Left renal cortex interstitium (tissue), 4 donors: Measurements from ENCODE around the gene SCGB1D2. TPM values are rescaled to one million over a fixed set of nuclear protein-coding genes. Genes with fewer than 3 reads are reported as not detected.
"Not testable (repeated sequence)": the region's sequence is repeated elsewhere in the genome, so short reads cannot be mapped to it uniquely, and the experiment has no call there.

Source experiments
- DNase-seq, 4 donors: peaks; one replicate each; pipeline ENCODE4 v3.0.0-alpha.2; 2013; ENCODE audit warnings: low read depth in 4 of 4, low spot score in 2 of 4, missing footprints in 1 of 4
- polyA plus RNA-seq, 4 donors: library from polyadenylated mRNA; unstranded; fragments of 120-200 nt; gene quantifications; one replicate each; pipeline ENCODE4 v1.2.1, GENCODE V29; 2013; ENCODE audit not compliant: insufficient read length in 4 of 4

The SCGB1D2 gene, protein sequence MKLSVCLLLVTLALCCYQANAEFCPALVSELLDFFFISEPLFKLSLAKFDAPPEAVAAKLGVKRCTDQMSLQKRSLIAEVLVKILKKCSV
- 1 to 10 TPM; 1.1 to 2.3 (median 1.4) TPM for polyA plus RNA-seq

DNA sequence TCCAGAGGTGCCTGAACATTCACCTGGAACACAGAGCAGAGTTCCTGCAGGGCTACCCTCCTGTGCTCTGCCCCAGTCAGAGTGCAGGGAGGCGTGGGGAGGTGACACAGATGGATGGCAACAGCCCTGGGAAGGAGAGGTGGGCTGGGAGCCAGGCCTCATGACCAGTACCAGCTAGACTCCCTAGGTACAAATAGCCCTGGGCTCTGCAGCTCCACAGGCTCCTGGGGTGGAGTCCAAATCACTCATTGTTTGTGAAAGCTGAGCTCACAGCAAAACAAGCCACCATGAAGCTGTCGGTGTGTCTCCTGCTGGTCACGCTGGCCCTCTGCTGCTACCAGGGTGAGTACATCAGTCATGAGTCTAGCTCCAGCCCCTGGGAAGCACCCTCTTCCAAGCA lies at the start of gene SCGB1D2:
TSS of gene SCGB1D2 (plus strand) at position 219 of the 400 bp plus-strand sequence. CDS start at position 288, 69 bp downstream.
- peak in 1 of 4 donors; percentile 12 for DNase-seq

- DNase-seq: no peak
Measured at GRCh38 chr11:62193952-62194351, 48.1 kb upstream of the SCGB1D2 start.

DNA sequence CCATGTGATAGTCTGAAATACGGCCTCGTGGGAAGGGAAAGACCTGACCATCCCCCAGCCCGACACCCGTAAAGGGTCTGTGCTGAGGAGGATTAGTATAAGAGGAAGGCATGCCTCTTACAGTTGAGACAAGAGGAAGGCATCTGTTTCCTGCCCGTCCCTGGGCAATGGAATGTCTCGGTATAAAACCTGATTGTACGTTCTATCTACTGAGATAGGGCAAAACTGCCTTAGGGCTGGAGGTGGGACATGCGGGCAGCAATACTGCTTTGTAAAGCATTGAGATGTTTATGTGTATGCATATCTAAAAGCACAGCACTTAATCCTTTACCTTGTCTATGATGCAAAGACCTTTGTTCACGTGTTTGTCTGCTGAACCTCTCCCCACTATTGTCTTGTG lies 47.0 kb upstream of the SCGB1D2 start:
- not testable (repeated sequence) for DNase-seq

GRCh38 chr11:62195945-62196344 lies 46.1 kb upstream of the SCGB1D2 start:
- DNase-seq: no peak

GRCh38 chr11:62197400-62197799 lies 44.6 kb upstream of the SCGB1D2 start:
- DNase-seq: not testable (repeated sequence)

GRCh38 chr11:62201376-62201775 lies 40.7 kb upstream of the SCGB1D2 start:
- DNase-seq: no peak

DNA sequence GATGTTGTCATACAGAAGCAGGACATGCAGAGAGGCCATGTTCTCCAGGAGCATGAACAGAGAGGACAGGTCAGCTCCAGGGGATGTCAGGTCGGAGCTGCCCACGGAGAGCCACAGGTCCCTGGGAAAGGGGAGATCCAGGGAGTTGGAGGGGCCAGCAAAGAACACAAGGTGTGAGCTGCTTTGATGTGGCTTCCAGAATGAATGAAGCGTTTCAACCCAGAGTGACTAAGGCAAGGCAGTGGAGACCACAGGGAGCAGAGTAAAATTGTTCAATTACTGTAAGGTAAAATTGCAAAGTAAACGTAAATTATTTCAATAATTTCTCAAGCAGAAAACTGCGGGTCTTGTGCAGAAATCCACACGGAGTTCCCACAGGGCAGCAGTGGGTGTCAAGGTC lies 39.1 kb upstream of the SCGB1D2 start:
- no peak for DNase-seq

GRCh38 chr11:62204430-62204829 lies 37.6 kb upstream of the SCGB1D2 start:
- no peak for DNase-seq

GRCh38 chr11:62205441-62205840 lies 36.6 kb upstream of the SCGB1D2 start:
- no peak for DNase-seq

- DNase-seq: peak in 2 of 4 donors; percentile 18 to 28
Measured at GRCh38 chr11:62206276-62207066, 35.6 kb upstream of the SCGB1D2 start.

GRCh38 chr11:62208785-62209144 lies 33.3 kb upstream of the SCGB1D2 start:
- DNase-seq: no peak

DNA sequence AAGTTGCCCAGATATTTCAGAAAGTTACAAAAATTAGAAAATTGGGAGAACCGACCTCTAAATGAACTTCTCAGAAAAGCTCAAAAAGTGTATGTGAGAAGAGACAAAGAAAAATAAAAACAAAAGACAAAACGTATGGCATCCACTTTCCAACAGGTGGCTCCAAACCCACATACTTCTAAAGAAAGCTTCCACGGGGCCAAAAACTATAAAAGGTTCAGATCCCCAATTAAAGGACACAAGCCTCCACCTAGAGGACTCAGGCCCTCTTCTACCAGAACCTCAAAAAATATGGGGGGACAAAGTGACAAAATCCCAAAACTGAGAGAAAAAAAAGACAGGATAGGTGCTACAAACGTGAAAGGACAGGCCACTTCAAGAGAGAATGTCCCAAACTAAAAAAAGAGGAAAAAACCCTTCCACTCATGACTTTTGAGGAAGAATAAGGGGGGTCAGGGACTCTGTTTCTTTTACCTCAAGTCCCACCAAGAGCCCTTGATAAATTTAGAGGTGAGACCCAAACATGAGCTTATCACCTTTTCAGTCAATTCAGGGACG lies 24.8 kb upstream of the SCGB1D2 start:
- no peak for DNase-seq

DNA sequence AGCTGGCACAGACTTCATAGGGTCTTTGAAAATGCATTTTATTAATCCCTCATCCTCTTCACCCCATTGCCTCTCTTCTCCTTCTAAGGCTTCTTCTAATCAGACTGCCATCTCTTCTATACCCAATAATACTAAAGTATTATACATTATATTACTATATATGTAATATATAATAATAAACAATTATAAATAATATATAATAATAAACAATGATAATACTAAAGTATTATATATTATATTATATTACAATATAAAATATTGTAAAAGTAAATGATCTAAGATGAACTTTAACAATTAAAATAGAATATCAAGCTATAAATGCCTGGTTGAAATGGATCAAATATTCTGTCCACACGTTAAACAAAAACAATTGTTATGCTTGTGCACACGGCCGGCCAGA lies 20.5 kb upstream of the SCGB1D2 start:
- DNase-seq: no peak

DNA sequence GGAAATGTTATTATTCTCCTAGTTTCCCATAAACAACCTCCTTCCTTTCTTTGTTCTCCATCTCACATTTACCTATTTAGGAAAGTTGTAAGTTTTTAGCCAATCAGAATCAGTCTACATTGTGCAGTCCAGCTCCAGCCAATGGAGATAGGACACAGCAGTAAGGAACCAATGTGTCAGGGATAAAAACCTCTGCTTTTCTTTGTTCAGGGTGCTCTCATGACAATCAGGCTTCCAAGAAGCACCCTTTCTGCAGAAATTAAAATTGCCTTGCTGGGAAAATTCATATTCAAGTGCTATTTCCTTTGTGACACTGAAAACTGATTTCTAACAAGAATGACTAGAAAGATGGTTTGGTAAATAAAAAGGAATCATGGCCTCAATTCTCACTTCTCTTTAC lies 18.9 kb upstream of the SCGB1D2 start:
- no peak for DNase-seq

GRCh38 chr11:62233730-62234129 lies 8.3 kb upstream of the SCGB1D2 start:
- no peak for DNase-seq

GRCh38 chr11:62236187-62236586 lies 5.9 kb upstream of the SCGB1D2 start:
- no peak for DNase-seq

- no peak for DNase-seq
Measured at GRCh38 chr11:62237499-62237898, 4.5 kb upstream of the SCGB1D2 start.

- DNase-seq: no peak
Measured at GRCh38 chr11:62238151-62238550, 3.9 kb upstream of the SCGB1D2 start.

DNA sequence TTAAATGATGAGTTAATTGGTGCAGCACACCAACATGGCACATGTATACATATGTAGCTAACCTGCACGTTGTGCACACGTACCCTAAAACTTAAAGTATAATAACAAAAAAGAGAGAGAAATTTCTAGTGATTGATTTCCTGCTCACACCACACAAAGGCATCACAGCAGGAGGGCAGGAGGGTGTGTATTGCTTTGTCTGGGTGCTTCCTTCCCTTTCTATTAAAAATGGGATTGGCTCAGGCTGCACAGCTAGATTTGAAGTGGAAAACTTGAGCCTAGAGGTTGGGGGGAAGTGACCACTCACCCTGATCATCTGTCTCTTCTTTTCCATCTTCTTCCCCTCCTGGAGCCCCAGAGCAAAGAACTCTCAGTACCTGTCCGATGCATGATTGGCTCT lies 944 bp upstream of the SCGB1D2 start:
- DNase-seq: no peak

DNA sequence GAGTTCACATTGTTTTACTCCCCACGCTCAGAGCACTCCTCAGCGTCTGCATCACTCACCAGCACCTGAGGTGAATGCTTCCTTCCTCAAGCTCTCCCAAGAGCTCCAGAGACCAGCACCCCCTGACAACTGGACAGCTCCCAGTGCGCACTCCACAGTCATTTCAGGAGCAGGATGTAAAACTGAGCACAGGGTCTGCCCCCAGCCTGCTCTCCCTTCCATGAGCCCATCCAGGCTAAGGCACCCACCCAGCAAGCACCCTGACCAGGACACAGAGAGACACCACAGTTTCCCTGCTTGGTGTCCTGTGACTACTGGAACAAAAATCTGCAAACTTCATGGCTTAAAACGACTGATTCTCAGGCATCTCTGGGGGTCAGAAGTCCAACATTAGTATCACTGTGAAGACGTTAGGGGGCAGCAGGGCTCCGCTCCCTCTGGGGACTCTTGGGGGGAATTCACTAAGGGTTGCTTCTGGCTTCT lies 3.3 kb downstream of the SCGB1D2 start:
- peak in 3 of 4 donors; percentile 13 to 57 (median 18) for DNase-seq

DNA sequence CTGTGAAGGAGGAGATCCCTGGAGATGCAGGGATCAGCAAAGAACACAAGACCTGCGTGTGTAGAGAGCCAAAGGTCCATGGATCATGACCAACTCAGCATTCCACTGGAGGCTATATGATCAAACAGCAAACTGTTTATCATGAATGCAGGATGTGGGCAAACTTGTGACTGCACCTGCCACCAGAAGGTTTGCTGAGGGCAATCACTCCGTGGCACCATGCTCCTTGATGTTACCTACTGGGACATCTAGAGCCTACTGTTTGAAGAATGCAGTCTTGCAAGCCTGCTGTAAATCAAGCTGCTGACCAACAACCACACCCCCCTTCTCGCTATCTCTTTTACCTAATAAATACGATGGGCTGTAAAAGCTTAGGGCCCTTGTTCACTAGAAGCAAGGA lies 9.7 kb downstream of the SCGB1D2 start:
- no peak for DNase-seq

DNA sequence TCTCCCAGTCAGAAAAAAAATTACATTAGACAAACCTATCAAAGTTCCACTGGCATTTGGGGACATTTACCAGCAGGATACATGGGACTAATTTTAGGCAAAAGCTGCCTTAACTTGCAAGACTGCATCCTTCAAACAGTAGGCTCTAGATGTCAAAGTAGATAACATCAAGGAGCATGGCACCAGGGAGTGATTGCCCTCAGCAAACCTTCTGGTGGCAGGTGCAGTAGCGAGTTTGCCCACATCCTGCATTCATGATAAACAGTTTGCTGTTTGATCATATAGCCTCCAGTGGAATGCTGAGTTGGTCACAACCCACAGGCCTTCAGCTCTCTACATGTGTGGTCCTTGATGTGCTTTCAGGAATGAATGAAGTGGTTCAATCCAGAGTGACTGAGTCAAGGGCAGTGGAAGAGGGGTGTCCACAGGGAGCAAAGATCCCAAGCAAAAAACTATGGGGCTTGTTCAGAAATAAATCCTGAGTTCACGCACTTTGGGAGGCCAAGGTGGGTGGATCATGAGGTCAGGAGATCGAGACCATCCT lies 12.0 kb downstream of the SCGB1D2 start:
- no peak for DNase-seq
